Muscle of leg (tissue), 11 donors: ENCODE results near the gene BCL6B. TPM values are rescaled to one million over a fixed set of nuclear protein-coding genes. Genes with fewer than 3 reads are reported as not detected.

Experiments used
- DNase-seq: peaks from one replicate; pipeline ENCODE4 v3.0.0; 2013
- H3K27ac ChIP-seq: one replicate; pipeline ENCODE4 v1.5.1; 2013; ENCODE audit warnings: mild to moderate bottlenecking, low read length, control low read depth
- H3K27me3 ChIP-seq: one replicate; pipeline ENCODE4 v1.6.1; 2013; ENCODE audit warnings: low read length; ENCODE audit not compliant: control insufficient read depth, insufficient read depth
- H3K36me3 ChIP-seq: one replicate; pipeline ENCODE4 v1.6.1; 2013; ENCODE audit warnings: low read length; ENCODE audit not compliant: control insufficient read depth, insufficient read depth
- H3K4me1 ChIP-seq: one replicate; pipeline ENCODE4 v1.6.1; 2013; ENCODE audit warnings: low read length; ENCODE audit not compliant: control insufficient read depth, insufficient read depth
- H3K4me3 ChIP-seq: one replicate; pipeline ENCODE4 v1.5.1; 2013; ENCODE audit warnings: low read length, control low read depth
- H3K9me3 ChIP-seq: replicated peaks from 2 replicates; pipeline ENCODE4 v1.6.1; 2013; ENCODE audit warnings: low read depth, low read length; ENCODE audit not compliant: control insufficient read depth
- WGBS: methylation state at CpG from one replicate; pipeline ENCODE4 v1.1.5; 2013; ENCODE audit warnings: missing lambda C conversion rate; ENCODE audit not compliant: insufficient coverage; 5-methylcytosine and 5-hydroxymethylcytosine counted together
- polyA plus RNA-seq, 8 donors: library from polyadenylated mRNA; unstranded; fragments of 120-200 nt; gene quantifications; one replicate each; pipeline versions ENCODE4 v1.2.1 to v1.2.3, GENCODE V29; 2013; ENCODE audit warnings: inconsistent platforms in 1 of 8, low replicate concordance in 1 of 8; ENCODE audit not compliant: insufficient read length in 8 of 8, insufficient read depth in 1 of 8
- total RNA-seq: library from RNA; stranded (reverse); fragments of 120-200 nt; gene quantifications from one replicate; pipeline ENCODE4 v1.2.4, GENCODE V29; 2013

BCL6B gene
- total and polyA plus RNA-seq, 9 donors = 14.8 to 22.8 (median 18.2) TPM

GRCh38 chr17:7027335-7027734 is 4.5 kb downstream of the BCL6B start:
- no peak overlapping the region for H3K4me3 ChIP-seq
- H3K4me1 ChIP-seq = peaks cover 10% of the 10 kb centered on the region
- no peaks in the 10 kb centered on the region for H3K36me3 ChIP-seq
- peak overlapping the region; percentile 23 for H3K27ac ChIP-seq
- no peak for DNase-seq
- no peaks in the 10 kb centered on the region for H3K9me3 ChIP-seq
- 50% methylated on average over 2 of the region's 13 CpGs for WGBS
- peaks cover 25% of the 10 kb centered on the region for H3K27me3 ChIP-seq

- Histone ChIP-seq H3K27ac (peak overlapping the region; percentile 89), H3K27me3 (peaks cover 8% of the 10 kb centered on the region), H3K4me3 (no peak overlapping the region), H3K9me3 (no peaks in the 10 kb centered on the region), H3K4me1 (peaks cover 2% of the 10 kb centered on the region), H3K36me3 (no peaks in the 10 kb centered on the region)
- 100% methylated on average over 1 of the region's 3 CpGs for WGBS
- DNase-seq = no peak
Observed at GRCh38 chr17:7029096-7029495, 6.2 kb downstream of the BCL6B start.

GRCh38 chr17:7029659-7030058 is 6.8 kb downstream of the BCL6B start:
- Histone ChIP-seq H3K36me3 (no peaks in the 10 kb centered on the region), H3K9me3 (no peaks in the 10 kb centered on the region), H3K27me3 (peaks cover 3% of the 10 kb centered on the region), H3K4me3 (no peak overlapping the region), H3K27ac (peak overlapping the region; percentile 89), H3K4me1 (peaks cover 2% of the 10 kb centered on the region)
- peak; percentile 64 for DNase-seq
- WGBS = 63% methylated on average over 5 of the region's 8 CpGs

GRCh38 chr17:7034955-7035590 is 12.2 kb downstream of the BCL6B start:
- Histone ChIP-seq H3K4me3 (peak overlapping the region; percentile 65), H3K27ac (peak overlapping the region; percentile 85), H3K36me3 (no peaks in the 10 kb centered on the region), H3K27me3 (peaks cover 20% of the 10 kb centered on the region), H3K9me3 (no peaks in the 10 kb centered on the region), H3K4me1 (peaks cover 17% of the 10 kb centered on the region)
- WGBS = 0% methylated on average over 5 of the region's 7 CpGs
- DNase-seq = no peak

GRCh38 chr17:7035591-7036368 is 12.9 kb downstream of the BCL6B start, which contains the start of gene SLC16A13:
Gene SLC16A13, plus strand, starts transcription at chr17:7036015. Its CDS starts 368 bp downstream, at chr17:7036383.
- 0% methylated on average over 45 of the region's 52 CpGs for WGBS
- DNase-seq = peak; percentile 92
- peaks cover 17% of the 10 kb centered on the region for H3K4me1 ChIP-seq
- no peaks in the 10 kb centered on the region for H3K9me3 ChIP-seq
- H3K27me3 ChIP-seq = peaks cover 23% of the 10 kb centered on the region
- peak within 1 kb of the TSS; percentile 65 for H3K4me3 ChIP-seq
- H3K27ac ChIP-seq = peak within 1 kb of the TSS; percentile 85
- H3K36me3 ChIP-seq = no peaks in the 10 kb centered on the region

GRCh38 chr17:7038025-7038862 is 15.4 kb downstream of the BCL6B start:
- Histone ChIP-seq H3K4me1 (peaks cover 28% of the 10 kb centered on the region), H3K4me3 (no peak overlapping the region), H3K9me3 (no peaks in the 10 kb centered on the region), H3K36me3 (no peaks in the 10 kb centered on the region), H3K27me3 (peaks cover 44% of the 10 kb centered on the region), H3K27ac (no peak overlapping the region)
- WGBS = 65% methylated on average over 19 of the region's 19 CpGs
- no peak for DNase-seq

- peaks cover 60% of the 10 kb centered on the region for H3K27me3 ChIP-seq
- 93% methylated on average over 3 of the region's 5 CpGs for WGBS
Observed at GRCh38 chr17:7039832-7040231, 17.0 kb downstream of the BCL6B start.

GRCh38 chr17:7041607-7042500 is 19.0 kb downstream of the BCL6B start:
- Histone ChIP-seq H3K27ac (no peak overlapping the region), H3K9me3 (no peaks in the 10 kb centered on the region), H3K4me3 (no peak overlapping the region), H3K27me3 (peaks cover 58% of the 10 kb centered on the region), H3K4me1 (peaks cover 21% of the 10 kb centered on the region), H3K36me3 (no peaks in the 10 kb centered on the region)
- no peak for DNase-seq
- WGBS = 19% methylated on average over 41 of the region's 43 CpGs

More at GRCh38 chr17:7039832-7040231, 17.0 kb downstream of the BCL6B start:
- Histone ChIP-seq H3K4me1 (peaks cover 38% of the 10 kb centered on the region), H3K9me3 (no peaks in the 10 kb centered on the region), H3K4me3 (no peak overlapping the region), H3K27ac (no peak overlapping the region), H3K36me3 (no peaks in the 10 kb centered on the region)
- DNase-seq = no peak

GRCh38 chr17:7042501-7043181 is 19.8 kb downstream of the BCL6B start:
- no peaks in the 10 kb centered on the region for H3K36me3 ChIP-seq
- WGBS = 2% methylated on average over 49 of the region's 53 CpGs
- peaks cover 65% of the 10 kb centered on the region for H3K27me3 ChIP-seq
- peak overlapping the region; percentile 30 for H3K4me3 ChIP-seq
- H3K27ac ChIP-seq = no peak overlapping the region
- peaks cover 21% of the 10 kb centered on the region for H3K4me1 ChIP-seq
- no peaks in the 10 kb centered on the region for H3K9me3 ChIP-seq
- no peak for DNase-seq
